Measurements from ENCODE around the gene MCC. TPM values are rescaled to one million over a fixed set of nuclear protein-coding genes. Genes with fewer than 3 reads are reported as not detected.

Gene MCC
- total and polyA plus RNA-seq, 12 donors, result 1.8 to 12.6 (median 8.9) TPM

GRCh38 chr5:113507601-113508000 lies 19.3 kb upstream of the MCC start:
- DNase-seq, result no peak
- no peaks in the 10 kb centered on the region for H3K36me3 ChIP-seq (replicated peaks in 1 of 2)
- peaks cover 3% of the 10 kb centered on the region for H3K27me3 ChIP-seq
- TF ChIP-seq CTCF (IDR thresholded peaks at IDR 0.05) (no peak), POLR2A (IDR thresholded peaks at IDR 0.05) (no peak)
- intact Hi-C loops (cut with DNase I), result loop anchor here (10.0 kb wide), 2 partner anchors 123 to 133 kb away; no protein-coding TSS in a partner anchor
- H3K4me1 ChIP-seq (replicated peaks in 1 of 2), result no peaks in the 10 kb centered on the region
- H3K27ac ChIP-seq, result no peak overlapping the region
- H3K4me3 ChIP-seq, result no peak overlapping the region
- no peaks in the 10 kb centered on the region for H3K9me3 ChIP-seq (replicated peaks in 1 of 3)

GRCh38 chr5:113505181-113505580 lies 16.9 kb upstream of the MCC start:
- 76 to 81% (median 77%) methylated on average over 5 of the region's 5 CpGs for WGBS, 4 donors
- TF ChIP-seq POLR2A (IDR thresholded peaks at IDR 0.05), result no peak
- H3K27ac ChIP-seq, result no peak overlapping the region
- peaks cover 3% of the 10 kb centered on the region for H3K27me3 ChIP-seq
- H3K9me3 ChIP-seq (replicated peaks in 1 of 3), result no peaks in the 10 kb centered on the region
- no peak for DNase-seq
- intact Hi-C loops (cut with DNase I), result loop anchor here (10.0 kb wide), 2 partner anchors 120 to 130 kb away; no protein-coding TSS in a partner anchor
- H3K4me1 ChIP-seq (replicated peaks in 1 of 2), result no peaks in the 10 kb centered on the region
- no peaks in the 10 kb centered on the region for H3K36me3 ChIP-seq (replicated peaks in 1 of 2)
- H3K4me3 ChIP-seq, result no peak overlapping the region

GRCh38 chr5:113503146-113503545 lies 14.9 kb upstream of the MCC start:
- H3K36me3 ChIP-seq (replicated peaks in 1 of 2), result no peaks in the 10 kb centered on the region
- no peak for DNase-seq
- TF ChIP-seq CTCF (IDR thresholded peaks at IDR 0.05), result no peak
- no peak for TF ChIP-seq POLR2A (IDR thresholded peaks at IDR 0.05)
- H3K9me3 ChIP-seq (replicated peaks in 1 of 3), result no peaks in the 10 kb centered on the region
- H3K4me3 ChIP-seq, result no peak overlapping the region
- intact Hi-C loops (cut with DNase I), result loop anchor here (10.0 kb wide), 2 partner anchors 118 to 128 kb away; no protein-coding TSS in a partner anchor
- H3K27ac ChIP-seq, result no peak overlapping the region
- 80 to 100% (median 90%) methylated on average over 1 of the region's 1 CpG; no CpG with 5 or more reads in 1 of the 4 donors for WGBS, 4 donors
- H3K27me3 ChIP-seq, result peaks cover 3% of the 10 kb centered on the region
- H3K4me1 ChIP-seq (replicated peaks in 1 of 2), result no peaks in the 10 kb centered on the region

GRCh38 chr5:113502073-113502472 lies 13.8 kb upstream of the MCC start:
- no peak for DNase-seq
- 83 to 100% (median 92%) methylated on average over 1 to 3 of the region's 3 CpGs for WGBS, 4 donors
- H3K4me3 ChIP-seq, result no peak overlapping the region
- peaks cover 3% of the 10 kb centered on the region for H3K27me3 ChIP-seq
- H3K9me3 ChIP-seq (replicated peaks in 1 of 3), result no peaks in the 10 kb centered on the region
- H3K27ac ChIP-seq, result no peak overlapping the region
- no peaks in the 10 kb centered on the region for H3K36me3 ChIP-seq (replicated peaks in 1 of 2)
- TF ChIP-seq POLR2A (IDR thresholded peaks at IDR 0.05) (no peak), CTCF (IDR thresholded peaks at IDR 0.05) (no peak)
- intact Hi-C loops (cut with DNase I), result loop anchor here (10.0 kb wide), 2 partner anchors 117 to 127 kb away; no protein-coding TSS in a partner anchor
- no peaks in the 10 kb centered on the region for H3K4me1 ChIP-seq (replicated peaks in 1 of 2)

GRCh38 chr5:113495422-113495841 lies 7.2 kb upstream of the MCC start:
- TF ChIP-seq POLR2A (IDR thresholded peaks at IDR 0.05) (no peak), CTCF (IDR thresholded peaks at IDR 0.05) (no peak)
- no peak overlapping the region for H3K27ac ChIP-seq
- no peaks in the 10 kb centered on the region for H3K9me3 ChIP-seq (replicated peaks in 1 of 3)
- H3K36me3 ChIP-seq (replicated peaks in 1 of 2), result no peaks in the 10 kb centered on the region
- no peak overlapping the region for H3K4me3 ChIP-seq
- no peaks in the 10 kb centered on the region for H3K4me1 ChIP-seq (replicated peaks in 1 of 2)
- no peak for DNase-seq
- intact Hi-C loops (cut with DNase I), result no loop called here
- WGBS, 4 donors, result 70 to 83% (median 75%) methylated on average over 1 of the region's 1 CpG
- no peaks in the 10 kb centered on the region for H3K27me3 ChIP-seq
